ENCODE data around the gene KLHL25.

- TF ChIP-seq CTCF (IDR thresholded peaks at IDR 0.05) (no peak), POLR2AphosphoS5 (IDR thresholded peaks at IDR 0.05; ENCODE audit: low read depth, low read length) (no peak)
Measured at GRCh38 chr15:85761635-85762034, 33.1 kb downstream of the KLHL25 start.
